ENCODE data around the gene PDE6H.

DNA sequence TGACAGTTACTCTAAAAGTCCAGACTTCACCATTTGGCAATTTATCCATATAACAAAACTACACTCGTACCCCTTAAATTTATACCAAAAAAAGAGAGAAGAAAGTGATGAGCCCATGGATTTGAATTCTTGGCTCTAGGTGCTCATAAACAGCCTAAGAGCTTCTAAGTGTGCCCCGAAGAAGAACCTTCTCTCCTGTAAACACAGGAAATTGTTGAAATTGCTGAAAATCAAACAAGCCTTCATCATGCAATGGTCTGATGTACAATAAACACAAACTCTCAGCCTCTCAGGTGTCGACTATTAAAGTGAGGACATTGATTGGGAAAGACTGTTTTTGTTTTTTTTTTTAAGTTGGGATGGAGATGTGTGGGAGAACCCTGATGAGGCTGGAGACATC, 21.8 kb downstream of the PDE6H start:
- TF ChIP-seq, protein P1, sequence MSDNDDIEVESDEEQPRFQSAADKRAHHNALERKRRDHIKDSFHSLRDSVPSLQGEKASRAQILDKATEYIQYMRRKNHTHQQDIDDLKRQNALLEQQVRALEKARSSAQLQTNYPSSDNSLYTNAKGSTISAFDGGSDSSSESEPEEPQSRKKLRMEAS (IDR thresholded peaks at IDR 0.05; ENCODE audit: insufficient read depth, insufficient read length) = no peak
- TF ChIP-seq, protein P2, sequence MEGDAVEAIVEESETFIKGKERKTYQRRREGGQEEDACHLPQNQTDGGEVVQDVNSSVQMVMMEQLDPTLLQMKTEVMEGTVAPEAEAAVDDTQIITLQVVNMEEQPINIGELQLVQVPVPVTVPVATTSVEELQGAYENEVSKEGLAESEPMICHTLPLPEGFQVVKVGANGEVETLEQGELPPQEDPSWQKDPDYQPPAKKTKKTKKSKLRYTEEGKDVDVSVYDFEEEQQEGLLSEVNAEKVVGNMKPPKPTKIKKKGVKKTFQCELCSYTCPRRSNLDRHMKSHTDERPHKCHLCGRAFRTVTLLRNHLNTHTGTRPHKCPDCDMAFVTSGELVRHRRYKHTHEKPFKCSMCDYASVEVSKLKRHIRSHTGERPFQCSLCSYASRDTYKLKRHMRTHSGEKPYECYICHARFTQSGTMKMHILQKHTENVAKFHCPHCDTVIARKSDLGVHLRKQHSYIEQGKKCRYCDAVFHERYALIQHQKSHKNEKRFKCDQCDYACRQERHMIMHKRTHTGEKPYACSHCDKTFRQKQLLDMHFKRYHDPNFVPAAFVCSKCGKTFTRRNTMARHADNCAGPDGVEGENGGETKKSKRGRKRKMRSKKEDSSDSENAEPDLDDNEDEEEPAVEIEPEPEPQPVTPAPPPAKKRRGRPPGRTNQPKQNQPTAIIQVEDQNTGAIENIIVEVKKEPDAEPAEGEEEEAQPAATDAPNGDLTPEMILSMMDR (IDR thresholded peaks at IDR 0.05; ENCODE audit: extremely low read depth in 1 of 2, insufficient read depth in 1 of 2, low read depth in 1 of 2, low read length in 2 of 2) = no peak
- no peak for TF ChIP-seq JUN (IDR thresholded peaks at IDR 0.05; ENCODE audit: borderline replicate concordance, insufficient read depth, insufficient read length, low read depth)
- no peak for TF ChIP-seq POLR2A (IDR thresholded peaks at IDR 0.05; ENCODE audit: low read depth, low read length)
- TF ChIP-seq EZH2 (IDR thresholded peaks at IDR 0.05; ENCODE audit: borderline replicate concordance, low read depth, low read length, severe bottlenecking) = no peak
- TF ChIP-seq POLR2AphosphoS5 (IDR thresholded peaks at IDR 0.05; ENCODE audit: insufficient read depth, low read depth, low read length) = no peak
- no peak for TF ChIP-seq FOS (IDR thresholded peaks at IDR 0.05; ENCODE audit: borderline replicate concordance, insufficient read depth, low read length)
